ENCODE measurements around the gene ADCY2.

The ADCY2 gene

DNA sequence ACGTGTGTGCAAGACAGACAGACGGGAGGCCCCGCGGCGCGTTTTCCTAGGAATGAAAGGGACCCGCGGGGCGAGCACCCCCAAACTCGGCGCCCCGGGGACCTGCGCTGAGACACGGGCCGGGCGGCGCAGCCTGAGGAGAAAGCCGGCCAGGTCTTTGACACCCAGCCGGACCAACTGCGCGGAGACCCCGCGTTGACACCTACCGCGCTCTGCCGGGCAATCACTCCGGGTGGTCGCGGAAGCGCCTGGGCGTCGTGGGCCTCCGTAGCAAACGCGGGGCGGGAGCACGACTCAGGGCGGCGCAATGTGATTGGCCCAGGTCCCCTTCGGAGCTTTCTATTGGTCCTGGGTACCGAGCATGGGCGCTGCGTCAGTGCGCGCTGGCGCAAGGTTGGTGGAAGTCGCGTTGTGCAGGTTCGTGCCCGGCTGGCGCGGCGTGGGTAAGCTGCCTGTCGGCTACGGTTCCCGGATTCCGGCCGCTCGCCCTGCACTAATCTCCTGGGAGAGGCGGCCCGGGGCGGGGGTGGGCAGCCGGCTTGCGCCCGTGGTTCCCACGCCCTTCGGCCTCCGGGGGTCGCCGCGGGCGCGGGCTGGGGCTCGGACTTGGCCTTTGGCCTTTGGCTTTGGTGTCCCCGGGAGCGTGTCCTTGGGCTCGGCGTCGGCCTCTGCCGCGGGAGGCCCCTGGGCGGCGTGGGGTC, 473.0 kb downstream of the ADCY2 start, which contains the start of the genes FASTKD3 and MTRR:
TSS of gene FASTKD3 (minus strand) at position 259 of the 701 bp plus-strand sequence. CDS start 948 bp downstream, outside the sequence.
TSS of gene MTRR (plus strand) at position 376 of the 701 bp plus-strand sequence. CDS start 1,647 bp downstream, outside the sequence.
- DNase-seq (ENCODE audit: extremely low read depth, insufficient read length), result peak; percentile 93
- Histone ChIP-seq H3K36me3 (ENCODE audit: control insufficient read depth, insufficient read depth, low read length) (no peaks in the 10 kb centered on the region), H3K4me3 (replicated peaks; ENCODE audit: low read depth, low read length) (peak within 1 kb of the TSS; percentile 92), H3K27me3 (replicated peaks; ENCODE audit: control insufficient read depth, insufficient read depth, low read length) (no peaks in the 10 kb centered on the region)
- TF ChIP-seq, protein P1, sequence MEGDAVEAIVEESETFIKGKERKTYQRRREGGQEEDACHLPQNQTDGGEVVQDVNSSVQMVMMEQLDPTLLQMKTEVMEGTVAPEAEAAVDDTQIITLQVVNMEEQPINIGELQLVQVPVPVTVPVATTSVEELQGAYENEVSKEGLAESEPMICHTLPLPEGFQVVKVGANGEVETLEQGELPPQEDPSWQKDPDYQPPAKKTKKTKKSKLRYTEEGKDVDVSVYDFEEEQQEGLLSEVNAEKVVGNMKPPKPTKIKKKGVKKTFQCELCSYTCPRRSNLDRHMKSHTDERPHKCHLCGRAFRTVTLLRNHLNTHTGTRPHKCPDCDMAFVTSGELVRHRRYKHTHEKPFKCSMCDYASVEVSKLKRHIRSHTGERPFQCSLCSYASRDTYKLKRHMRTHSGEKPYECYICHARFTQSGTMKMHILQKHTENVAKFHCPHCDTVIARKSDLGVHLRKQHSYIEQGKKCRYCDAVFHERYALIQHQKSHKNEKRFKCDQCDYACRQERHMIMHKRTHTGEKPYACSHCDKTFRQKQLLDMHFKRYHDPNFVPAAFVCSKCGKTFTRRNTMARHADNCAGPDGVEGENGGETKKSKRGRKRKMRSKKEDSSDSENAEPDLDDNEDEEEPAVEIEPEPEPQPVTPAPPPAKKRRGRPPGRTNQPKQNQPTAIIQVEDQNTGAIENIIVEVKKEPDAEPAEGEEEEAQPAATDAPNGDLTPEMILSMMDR (IDR thresholded peaks at IDR 0.05; ENCODE audit: insufficient read depth, low read length, poor library complexity, severe bottlenecking), result no peak

DNA sequence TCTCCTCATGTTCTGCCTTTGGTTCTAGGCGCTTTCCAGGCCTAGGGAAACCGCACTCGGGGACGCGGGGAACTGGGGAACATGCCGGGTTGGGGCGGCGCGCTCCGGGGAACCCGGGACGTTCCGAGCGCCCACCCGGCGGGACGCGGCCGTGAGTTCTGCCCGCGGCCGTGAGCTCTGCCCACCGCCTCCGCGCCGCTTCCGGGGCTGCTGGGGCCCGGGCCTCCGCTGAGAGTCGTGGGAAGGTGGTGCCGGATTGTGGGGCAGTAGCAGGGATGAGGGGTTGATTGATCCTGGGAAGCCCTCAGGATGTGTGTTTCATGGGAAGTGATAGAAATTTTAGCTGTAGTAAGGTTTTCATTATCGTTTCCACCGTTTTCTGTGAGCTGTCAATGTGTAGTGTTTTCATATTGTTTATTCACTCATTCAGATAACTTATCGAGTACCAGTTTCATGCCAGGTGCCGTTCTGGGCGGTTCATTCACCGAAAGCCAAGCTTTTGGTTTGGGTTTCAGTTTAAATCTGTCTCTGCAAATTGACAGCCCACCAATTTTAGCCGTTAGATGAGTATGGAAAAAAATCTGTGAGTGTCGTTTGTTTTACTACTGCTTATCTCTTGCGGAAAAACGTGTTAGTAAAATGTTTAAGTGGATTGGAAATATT, 473.7 kb downstream of the ADCY2 start:
- DNase-seq (ENCODE audit: extremely low read depth, insufficient read length), result no peak
- no peaks in the 10 kb centered on the region for H3K36me3 ChIP-seq (ENCODE audit: control insufficient read depth, insufficient read depth, low read length)

DNA sequence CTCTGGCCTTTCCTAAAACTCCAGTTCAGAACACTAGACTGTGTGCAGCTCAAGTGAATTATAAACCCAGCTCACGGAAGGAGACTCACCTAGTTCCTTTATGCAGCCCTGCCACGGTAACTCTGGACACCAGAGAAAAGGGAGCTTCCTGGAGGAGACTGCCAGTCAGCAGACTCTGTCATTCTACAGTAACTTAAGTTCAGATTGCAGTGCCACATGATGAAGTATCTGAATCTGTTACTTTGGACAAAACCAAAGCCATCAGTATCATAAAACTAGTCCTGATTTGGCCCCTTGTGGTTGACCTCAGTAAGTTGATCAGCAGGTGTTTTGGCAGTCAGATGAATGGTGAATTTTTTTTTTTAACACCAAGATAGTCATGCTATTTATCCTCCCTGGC, 475.7 kb downstream of the ADCY2 start:
- Histone ChIP-seq H3K4me3 (replicated peaks; ENCODE audit: low read depth, low read length) (no peak overlapping the region), H3K36me3 (ENCODE audit: control insufficient read depth, insufficient read depth, low read length) (peaks cover 3% of the 10 kb centered on the region), H3K27me3 (replicated peaks; ENCODE audit: control insufficient read depth, insufficient read depth, low read length) (no peaks in the 10 kb centered on the region)
- TF ChIP-seq, protein P1 (IDR thresholded peaks at IDR 0.05; ENCODE audit: insufficient read depth, low read length, poor library complexity, severe bottlenecking), result no peak
- DNase-seq (ENCODE audit: extremely low read depth, insufficient read length), result no peak

More for the DNA sequence above, 473.7 kb downstream of the ADCY2 start:
- Histone ChIP-seq H3K4me3 (replicated peaks; ENCODE audit: low read depth, low read length) (peak overlapping the region; percentile 92), H3K27me3 (replicated peaks; ENCODE audit: control insufficient read depth, insufficient read depth, low read length) (no peaks in the 10 kb centered on the region)
- TF ChIP-seq, protein P1 (IDR thresholded peaks at IDR 0.05; ENCODE audit: insufficient read depth, low read length, poor library complexity, severe bottlenecking), result no peak

DNA sequence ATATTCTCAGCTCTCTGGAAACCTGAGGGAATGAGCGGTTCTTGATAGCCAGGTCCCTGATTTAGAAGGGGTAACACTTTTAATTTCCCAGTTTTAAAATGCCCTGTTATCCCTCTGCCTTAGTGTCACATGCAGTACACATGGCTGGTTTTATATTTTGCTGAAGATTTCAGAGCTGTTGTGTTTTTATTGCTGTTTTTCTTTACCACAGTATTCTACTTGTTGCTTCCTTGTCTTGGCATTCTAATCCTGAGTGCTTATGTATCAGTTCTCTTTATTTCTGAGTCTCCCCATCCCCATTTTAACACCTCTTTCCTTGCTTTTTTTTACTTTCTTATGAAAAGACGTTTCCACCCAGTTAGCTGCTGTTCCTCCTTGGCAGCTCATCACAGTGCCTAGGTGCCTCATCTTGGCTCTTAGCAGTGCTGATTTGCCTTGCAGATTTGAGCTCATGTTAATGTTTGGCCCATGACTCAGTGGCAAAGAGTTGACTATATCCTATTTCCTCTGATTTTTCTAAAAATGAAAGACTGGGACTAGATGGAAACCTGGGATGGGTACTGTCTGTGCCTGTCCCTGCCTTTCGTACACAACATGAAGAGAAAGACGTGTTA, 476.7 kb downstream of the ADCY2 start:
- H3K4me3 ChIP-seq (replicated peaks; ENCODE audit: low read depth, low read length), result no peak overlapping the region
- H3K27me3 ChIP-seq (replicated peaks; ENCODE audit: control insufficient read depth, insufficient read depth, low read length), result no peaks in the 10 kb centered on the region
- TF ChIP-seq, protein P1 (IDR thresholded peaks at IDR 0.05; ENCODE audit: insufficient read depth, low read length, poor library complexity, severe bottlenecking), result no peak
- no peak for DNase-seq (ENCODE audit: extremely low read depth, insufficient read length)
- H3K36me3 ChIP-seq (ENCODE audit: control insufficient read depth, insufficient read depth, low read length), result peaks cover 3% of the 10 kb centered on the region

DNA sequence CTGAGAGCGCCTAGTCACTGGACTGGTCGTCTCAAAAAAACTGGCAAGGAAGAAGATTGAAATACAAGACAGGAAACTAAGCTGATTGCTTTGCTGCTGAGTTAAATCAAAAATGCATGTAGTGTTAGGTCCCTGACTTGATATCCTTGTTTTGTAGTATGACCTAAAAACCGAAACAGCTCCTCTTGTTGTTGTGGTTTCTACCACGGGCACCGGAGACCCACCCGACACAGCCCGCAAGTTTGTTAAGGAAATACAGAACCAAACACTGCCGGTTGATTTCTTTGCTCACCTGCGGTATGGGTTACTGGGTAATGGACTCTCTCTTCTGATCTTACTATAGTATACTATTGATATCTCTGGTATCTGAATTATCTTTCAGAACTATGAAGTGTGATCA, 477.3 kb downstream of the ADCY2 start:
- DNase-seq (ENCODE audit: extremely low read depth, insufficient read length), result no peak
- TF ChIP-seq, protein P1 (IDR thresholded peaks at IDR 0.05; ENCODE audit: insufficient read depth, low read length, poor library complexity, severe bottlenecking), result no peak
- Histone ChIP-seq H3K36me3 (ENCODE audit: control insufficient read depth, insufficient read depth, low read length) (peaks cover 6% of the 10 kb centered on the region), H3K27me3 (replicated peaks; ENCODE audit: control insufficient read depth, insufficient read depth, low read length) (no peaks in the 10 kb centered on the region), H3K4me3 (replicated peaks; ENCODE audit: low read depth, low read length) (no peak overlapping the region)

Measured in GM06990 (cell line).